SHP77 treated with DMSO at 0.1 percent for 48 hours (cell line): ENCODE data around the gene HOATZ.
A peak's percentile ranks its signal among the peaks of the same experiment; 100 is the strongest.

Experiments
- DNase-seq: peaks from one replicate; lab custom pipeline; 2025; lab: John Stamatoyannopoulos, UW

Gene HOATZ

DNA sequence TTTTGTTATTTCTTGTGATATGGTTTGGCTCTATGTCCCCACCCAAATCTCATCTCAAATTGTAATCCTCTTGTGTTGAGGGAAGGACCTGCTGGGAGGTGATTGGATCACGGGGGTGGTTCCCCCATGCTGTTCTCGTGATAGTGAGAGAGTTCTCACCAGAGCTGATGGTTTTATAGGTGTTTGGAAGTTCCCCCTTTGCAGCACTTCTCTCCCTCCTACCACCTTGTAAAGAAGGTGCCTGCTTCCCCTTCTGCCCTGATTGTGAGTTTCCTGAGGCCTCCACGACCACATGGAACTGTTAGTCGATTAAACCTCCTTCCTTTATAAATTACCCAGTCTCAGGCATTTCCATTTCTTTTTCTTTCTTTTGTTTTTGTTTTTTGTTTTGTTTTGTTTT, 63.2 kb downstream of the HOATZ start:
- DNase-seq: no peak

- DNase-seq: no peak
Observed at GRCh38 chr11:111581341-111581740, 66.8 kb downstream of the HOATZ start.

- DNase-seq: no peak
Observed at GRCh38 chr11:111582163-111582562, 67.6 kb downstream of the HOATZ start.

GRCh38 chr11:111582881-111583280, 68.3 kb downstream of the HOATZ start:
- no peak for DNase-seq

GRCh38 chr11:111585371-111585770, 70.8 kb downstream of the HOATZ start:
- no peak for DNase-seq

DNA sequence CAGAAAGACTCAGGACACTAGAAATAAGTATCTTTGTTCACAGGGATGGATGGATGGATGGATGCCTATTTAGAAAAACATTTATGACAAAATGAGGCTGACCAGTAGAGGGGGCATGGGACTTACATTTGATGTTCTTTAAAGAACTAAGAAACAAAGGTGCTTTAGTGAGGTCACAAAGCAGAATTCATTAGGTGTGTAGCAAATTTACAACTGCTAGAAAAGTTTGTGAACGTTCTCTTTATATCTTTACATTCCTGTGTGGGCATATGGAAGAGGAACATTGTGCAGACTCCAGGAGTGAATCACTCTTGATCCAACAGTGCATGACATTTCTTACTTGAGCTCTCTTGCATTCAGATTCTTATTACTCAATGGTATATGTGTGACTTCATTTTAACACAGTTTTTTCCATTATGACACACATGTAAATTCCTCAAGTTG, 71.8 kb downstream of the HOATZ start:
- DNase-seq: peak; percentile 55
